AG09319 (cell line): ENCODE results near the gene TMEM140.

Source experiments
- DNase-seq: peaks from one replicate; pipeline ENCODE4 v3.0.0-alpha.2; 2010; ENCODE audit warnings: low read depth; ENCODE audit errors: extremely low read depth
- TF ChIP-seq, protein P1 (sequence below): IDR thresholded peaks from 2 replicates; pipeline ENCODE4 v1.5.1; 2011; ENCODE audit warnings: low read depth, mild to moderate bottlenecking, inconsistent platforms, low read length, moderate library complexity

TMEM140 gene

GRCh38 chr7:135209225-135209834 is 61.5 kb downstream of the TMEM140 start:
- TF ChIP-seq, protein P1, sequence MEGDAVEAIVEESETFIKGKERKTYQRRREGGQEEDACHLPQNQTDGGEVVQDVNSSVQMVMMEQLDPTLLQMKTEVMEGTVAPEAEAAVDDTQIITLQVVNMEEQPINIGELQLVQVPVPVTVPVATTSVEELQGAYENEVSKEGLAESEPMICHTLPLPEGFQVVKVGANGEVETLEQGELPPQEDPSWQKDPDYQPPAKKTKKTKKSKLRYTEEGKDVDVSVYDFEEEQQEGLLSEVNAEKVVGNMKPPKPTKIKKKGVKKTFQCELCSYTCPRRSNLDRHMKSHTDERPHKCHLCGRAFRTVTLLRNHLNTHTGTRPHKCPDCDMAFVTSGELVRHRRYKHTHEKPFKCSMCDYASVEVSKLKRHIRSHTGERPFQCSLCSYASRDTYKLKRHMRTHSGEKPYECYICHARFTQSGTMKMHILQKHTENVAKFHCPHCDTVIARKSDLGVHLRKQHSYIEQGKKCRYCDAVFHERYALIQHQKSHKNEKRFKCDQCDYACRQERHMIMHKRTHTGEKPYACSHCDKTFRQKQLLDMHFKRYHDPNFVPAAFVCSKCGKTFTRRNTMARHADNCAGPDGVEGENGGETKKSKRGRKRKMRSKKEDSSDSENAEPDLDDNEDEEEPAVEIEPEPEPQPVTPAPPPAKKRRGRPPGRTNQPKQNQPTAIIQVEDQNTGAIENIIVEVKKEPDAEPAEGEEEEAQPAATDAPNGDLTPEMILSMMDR, result no peak
- DNase-seq, result no peak

DNA sequence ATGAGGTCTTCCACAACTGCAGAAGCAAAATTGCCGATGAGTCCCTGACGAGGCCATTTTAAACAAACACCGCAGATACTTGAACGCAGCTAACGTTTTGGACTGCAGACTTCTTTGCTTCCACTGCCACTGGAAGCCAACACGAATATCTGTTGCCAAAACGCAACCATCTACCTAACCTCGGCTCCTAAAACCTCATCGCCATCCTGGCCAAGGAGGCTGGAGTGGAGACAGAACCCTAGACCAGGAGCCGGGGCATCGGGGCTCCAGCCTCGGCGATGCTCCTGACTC is 63.0 kb downstream of the TMEM140 start:
- no peak for DNase-seq
- TF ChIP-seq, protein P1, result no peak

- TF ChIP-seq, protein P1, result peak; percentile 0
- peak; percentile 82 for DNase-seq
Observed at GRCh38 chr7:135211179-135211945, 63.5 kb downstream of the TMEM140 start, which contains the start of gene WDR91. Gene WDR91, minus strand, starts transcription at chr7:135211526. Its CDS starts 24 bp downstream, at chr7:135211502.

DNA sequence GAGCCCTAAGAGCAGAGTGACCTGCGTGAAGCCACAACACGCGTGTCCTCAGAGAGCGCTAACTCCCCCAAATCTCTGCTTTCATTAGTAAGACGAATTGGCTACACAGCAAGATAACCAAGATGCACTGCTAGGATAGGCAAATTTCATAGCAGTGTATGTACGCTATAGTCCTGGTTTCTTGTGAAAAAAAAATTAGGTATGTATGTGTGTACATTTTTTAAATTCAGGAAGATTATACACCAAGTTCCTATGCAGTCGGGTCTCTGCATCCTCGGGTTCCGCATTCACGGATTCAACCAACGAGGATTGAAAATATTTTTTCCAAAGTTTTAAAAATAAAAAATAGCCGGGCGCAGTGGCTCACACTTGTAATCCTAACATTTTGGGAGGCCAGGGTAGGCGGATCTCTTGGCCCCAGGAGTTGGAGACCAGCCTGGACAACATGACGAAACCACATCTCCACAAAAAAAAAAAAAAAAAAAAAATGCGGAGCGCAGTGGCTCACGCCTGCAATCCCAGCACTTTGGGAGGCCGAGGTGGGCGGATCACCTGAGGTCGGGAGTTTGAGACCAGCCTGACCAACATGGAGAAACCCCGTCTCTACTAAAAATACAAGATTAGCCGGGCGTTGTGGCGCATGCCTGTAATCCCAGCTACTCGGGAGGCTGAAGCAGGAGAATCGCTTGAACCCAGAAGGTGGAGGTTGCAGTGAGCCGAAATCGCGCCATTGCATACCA is 64.2 kb downstream of the TMEM140 start:
- DNase-seq, result peak; percentile 42

- TF ChIP-seq, protein P1, result no peak
- DNase-seq, result no peak
Observed at GRCh38 chr7:135213831-135214230, 66.0 kb downstream of the TMEM140 start.

DNA sequence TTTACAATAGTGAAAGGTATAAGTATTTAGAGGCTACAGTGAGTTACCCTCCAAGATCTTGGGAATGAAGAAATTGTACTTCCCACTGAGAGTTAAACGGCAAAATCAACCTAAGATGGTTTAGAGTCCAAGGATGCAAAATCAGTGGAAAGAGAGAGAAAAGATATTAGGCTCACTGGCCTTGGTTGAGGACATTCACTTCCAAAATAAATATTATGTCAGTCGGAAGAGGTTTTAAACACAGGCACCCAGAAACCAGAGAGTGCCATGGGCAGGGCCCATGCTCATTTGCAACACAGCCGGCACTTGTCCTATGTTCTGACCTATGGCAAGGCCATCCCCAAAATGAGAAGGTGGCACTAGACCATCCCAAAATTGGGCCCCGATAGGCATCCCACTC is 67.3 kb downstream of the TMEM140 start:
- no peak for DNase-seq
- TF ChIP-seq, protein P1, result no peak

DNA sequence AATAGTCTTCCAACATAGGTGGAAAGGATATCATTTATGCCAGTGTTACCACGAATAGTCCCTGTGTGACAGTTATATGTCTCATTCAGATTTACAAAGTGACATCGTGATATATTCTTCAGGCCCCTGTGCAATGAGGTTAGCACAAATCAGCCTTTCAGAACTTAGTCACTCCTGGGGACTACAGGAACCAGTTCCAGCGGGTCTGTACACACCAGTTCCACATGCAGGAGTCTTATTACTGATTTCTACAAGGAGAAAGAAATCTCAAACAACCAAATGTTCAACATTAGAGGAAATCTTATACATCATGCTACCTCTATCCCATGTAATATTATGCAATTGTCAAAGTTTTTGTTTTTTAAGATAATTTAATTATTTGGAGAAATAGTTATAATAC is 67.8 kb downstream of the TMEM140 start:
- no peak for DNase-seq
- TF ChIP-seq, protein P1, result no peak
